Endodermal cell (in vitro differentiated cells): ENCODE results near the gene SMURF2. TPM values are rescaled to one million over a fixed set of nuclear protein-coding genes. Genes with fewer than 3 reads are reported as not detected.
"Not testable (repeated sequence)": the region's sequence is repeated elsewhere in the genome, so short reads cannot be mapped to it uniquely, and the experiment has no call there.

Experiments
- DNase-seq: peaks from one replicate; pipeline ENCODE4 v3.0.0-alpha.2; 2017
- H3K27ac ChIP-seq: 2 replicates; pipeline ENCODE4 v1.5.1; 2013; ENCODE audit warnings: mild to moderate bottlenecking, low read depth, low read length, moderate library complexity
- H3K27me3 ChIP-seq: 2 replicates; pipeline ENCODE4 v1.6.1; 2013; ENCODE audit warnings: mild to moderate bottlenecking, low read length, moderate library complexity; ENCODE audit not compliant: insufficient read depth, control insufficient read depth, poor library complexity, severe bottlenecking
- H3K36me3 ChIP-seq: 2 replicates; pipeline ENCODE4 v1.7.0; 2013; ENCODE audit warnings: mild to moderate bottlenecking, low read length, moderate library complexity; ENCODE audit not compliant: control insufficient read depth, insufficient read depth
- H3K4me1 ChIP-seq: one replicate; pipeline ENCODE4 v1.7.0; 2013; ENCODE audit warnings: low read length; ENCODE audit not compliant: control insufficient read depth, insufficient read depth
- H3K4me3 ChIP-seq: 2 replicates; pipeline ENCODE4 v1.5.1; 2013; ENCODE audit warnings: mild to moderate bottlenecking, low read length, moderate library complexity
- H3K9ac ChIP-seq: 2 replicates; pipeline ENCODE4 v1.6.1; 2013; ENCODE audit warnings: mild to moderate bottlenecking, low read length, moderate library complexity; ENCODE audit not compliant: poor library complexity, severe bottlenecking; ENCODE audit errors: extremely low read depth
- H3K9me3 ChIP-seq: 2 replicates; pipeline ENCODE4 v1.6.1; 2013; ENCODE audit warnings: mild to moderate bottlenecking, low read length, moderate library complexity; ENCODE audit not compliant: control insufficient read depth
- H3K27ac Mint-ChIP-seq: 2 replicates; pipeline ENCODE4 v1.8.0; 2020; ENCODE audit warnings: mixed read lengths
- H3K27me3 Mint-ChIP-seq: 2 replicates; pipeline ENCODE4 v1.8.0; 2021; ENCODE audit warnings: mild to moderate bottlenecking, mixed read lengths; ENCODE audit not compliant: insufficient read depth
- H3K36me3 Mint-ChIP-seq: 2 replicates; pipeline ENCODE4 v1.8.0; 2020; ENCODE audit warnings: low read depth, mixed read lengths
- H3K4me1 Mint-ChIP-seq: 2 replicates; pipeline ENCODE4 v1.8.0; 2020; ENCODE audit warnings: mixed read lengths
- H3K4me3 Mint-ChIP-seq: 2 replicates; pipeline ENCODE4 v1.8.0; 2020; ENCODE audit warnings: mild to moderate bottlenecking, moderate library complexity, mixed read lengths
- H3K9me3 Mint-ChIP-seq: 2 replicates; pipeline ENCODE4 v1.8.0; 2020; ENCODE audit warnings: mild to moderate bottlenecking, mixed read lengths
- WGBS, 2 experiments: methylation state at CpG; one replicate each; pipeline versions ENCODE4 v1.1.5 to v1.1.7; 2013; ENCODE audit warnings: missing lambda C conversion rate in 2 of 2, mixed read lengths in 1 of 2; ENCODE audit not compliant: insufficient coverage in 1 of 2, insufficient read length in 1 of 2; 5-methylcytosine and 5-hydroxymethylcytosine counted together
- total RNA-seq, 2 donors: library from RNA; stranded (reverse); fragmentation: NEBNext Ultra II Directional in 1 of 2; extraction: Animal tissue kit (Norgen Biotek cat#: 25700) in 1 of 2; gene quantifications; 2 replicates in 1 of 2; 3 replicates in 1 of 2; pipeline ENCODE4 v1.2.1, GENCODE V29; 2021
- TF ChIP-seq, protein P1 (sequence below): fragments of 200-600 bp; sonication (generic); conservative IDR thresholded peaks from 2 replicates; pipeline ENCODE4 v1.5.0; 2021; ENCODE audit warnings: antibody characterized with exemption, mild to moderate bottlenecking

The SMURF2 gene
- total RNA-seq, 2 donors from 2014 or later: 33.6 to 34.1 TPM

DNA sequence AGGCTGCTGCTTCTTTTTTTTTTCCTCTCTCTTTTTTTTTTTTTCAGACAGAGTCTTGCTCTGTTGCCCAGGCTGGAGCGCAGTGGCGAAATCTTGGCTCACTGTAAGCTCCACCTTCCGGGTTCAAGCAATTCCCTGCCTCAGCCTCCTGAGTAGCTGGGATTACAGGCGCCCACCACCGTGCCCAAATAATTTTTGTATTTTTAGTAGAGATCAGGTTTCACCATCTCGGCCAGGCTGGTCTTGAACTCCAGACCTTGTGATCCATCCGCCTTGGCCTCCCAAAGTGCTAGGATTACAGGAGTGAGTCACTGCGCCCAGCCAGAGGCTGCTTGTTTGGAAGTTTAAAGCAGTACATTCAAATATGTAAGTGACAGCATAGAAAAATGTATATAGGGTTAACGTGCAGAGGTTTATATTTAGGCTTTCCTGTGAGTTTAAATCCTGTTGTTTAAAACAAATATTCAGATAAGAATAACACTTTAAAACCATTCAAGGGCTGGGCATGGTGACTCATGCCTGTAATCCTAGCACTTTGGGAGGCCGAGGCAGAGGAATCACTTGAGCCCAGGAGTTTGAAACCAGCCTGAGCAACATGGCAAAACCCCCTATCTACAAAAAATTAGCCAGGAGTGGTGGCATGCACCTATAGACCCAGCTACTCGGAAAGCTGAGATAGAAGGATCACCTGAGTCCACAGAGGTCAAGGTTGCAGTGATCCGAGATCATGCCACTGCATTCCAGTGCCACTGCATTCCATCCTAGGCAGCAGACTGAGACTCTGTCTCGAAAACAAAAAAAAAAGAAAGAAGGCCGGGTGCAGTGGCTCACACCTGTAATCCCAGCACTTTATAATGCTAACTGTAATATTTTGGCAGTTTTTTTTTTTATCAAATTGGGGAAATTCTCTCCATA, 6.0 kb upstream of the SMURF2 start:
- not testable (repeated sequence) for DNase-seq, H3K9me3 ChIP-seq, H3K27ac ChIP-seq, H3K4me1 Mint-ChIP-seq, H3K9me3 Mint-ChIP-seq, H3K9ac ChIP-seq, H3K27me3 ChIP-seq, H3K4me3 ChIP-seq, H3K36me3 Mint-ChIP-seq, H3K27ac Mint-ChIP-seq, H3K27me3 Mint-ChIP-seq, H3K4me3 Mint-ChIP-seq, H3K4me1 ChIP-seq, H3K36me3 ChIP-seq
- 92 to 93% methylated on average over 8 to 13 of the region's 14 CpGs for WGBS, 2 experiments

DNA sequence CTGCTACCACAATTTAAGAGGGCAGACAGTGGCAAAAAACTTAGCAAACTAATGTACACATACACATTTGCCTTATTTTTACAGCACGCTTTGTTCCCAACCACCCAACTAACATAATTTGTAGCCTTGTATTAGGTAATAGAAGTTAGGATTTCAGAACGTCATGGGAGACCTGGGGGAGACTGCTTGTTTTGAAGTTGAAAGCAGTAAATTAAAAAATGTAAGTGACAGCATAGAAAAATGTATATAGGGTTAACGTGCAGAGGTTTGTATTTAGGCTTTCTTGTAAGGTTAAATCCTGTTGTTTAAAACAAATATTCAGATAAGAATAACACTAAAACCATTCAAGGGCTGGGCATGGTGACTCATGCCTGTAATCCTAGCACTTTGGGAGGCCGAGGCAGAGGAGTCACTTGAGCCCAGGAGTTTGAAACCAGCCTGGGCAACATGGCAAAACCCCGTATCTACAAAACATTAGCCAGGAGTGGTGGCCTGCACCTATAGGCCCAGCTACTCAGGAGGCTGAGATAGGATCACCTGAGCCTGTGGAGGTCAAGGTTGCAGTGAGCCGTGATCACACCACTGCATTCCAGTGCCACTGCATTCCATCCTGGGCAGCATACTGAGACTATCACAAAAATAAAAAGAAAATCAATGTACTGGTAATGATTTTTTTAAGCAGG, 2.3 kb upstream of the SMURF2 start:
- H3K4me1 Mint-ChIP-seq: peaks cover 11% of the 10 kb centered on the region
- not testable (repeated sequence) for H3K4me3 ChIP-seq, H3K27me3 Mint-ChIP-seq, H3K4me1 ChIP-seq, H3K27ac Mint-ChIP-seq, H3K9me3 ChIP-seq, H3K36me3 Mint-ChIP-seq, H3K27me3 ChIP-seq, H3K4me3 Mint-ChIP-seq, H3K36me3 ChIP-seq, H3K9me3 Mint-ChIP-seq, H3K27ac ChIP-seq, H3K9ac ChIP-seq
- WGBS, 2 experiments: 79 to 86% methylated on average over 4 to 6 of the region's 6 CpGs
- DNase-seq: peak; percentile 56

DNA sequence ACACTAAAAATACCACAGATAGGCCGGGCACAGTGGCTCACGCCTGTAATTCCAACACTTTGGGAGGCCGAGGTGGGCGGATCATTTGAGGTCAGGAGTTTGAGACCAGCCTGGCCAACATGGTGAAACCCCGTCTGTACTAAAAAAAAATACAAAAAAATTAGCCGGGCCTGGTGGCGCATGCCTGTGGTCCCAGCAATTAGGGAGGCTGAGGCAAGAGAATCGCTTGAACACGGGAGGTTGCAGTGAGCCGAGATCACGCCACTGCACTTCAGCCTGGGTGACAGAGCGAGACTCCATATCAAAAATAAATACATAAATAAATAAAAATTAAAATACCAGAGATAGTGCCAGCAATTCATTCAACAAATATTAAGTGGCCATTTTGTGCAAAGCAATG, 1.7 kb upstream of the SMURF2 start:
- 87 to 97% methylated on average over 8 to 12 of the region's 12 CpGs for WGBS, 2 experiments
- H3K27me3 ChIP-seq, H3K9me3 ChIP-seq, H3K27ac Mint-ChIP-seq, H3K36me3 Mint-ChIP-seq, H3K4me3 Mint-ChIP-seq, DNase-seq, H3K9ac ChIP-seq, H3K4me3 ChIP-seq, H3K27ac ChIP-seq, H3K36me3 ChIP-seq, H3K27me3 Mint-ChIP-seq, H3K9me3 Mint-ChIP-seq, H3K4me1 ChIP-seq: not testable (repeated sequence)
- H3K4me1 Mint-ChIP-seq: peaks cover 12% of the 10 kb centered on the region

DNA sequence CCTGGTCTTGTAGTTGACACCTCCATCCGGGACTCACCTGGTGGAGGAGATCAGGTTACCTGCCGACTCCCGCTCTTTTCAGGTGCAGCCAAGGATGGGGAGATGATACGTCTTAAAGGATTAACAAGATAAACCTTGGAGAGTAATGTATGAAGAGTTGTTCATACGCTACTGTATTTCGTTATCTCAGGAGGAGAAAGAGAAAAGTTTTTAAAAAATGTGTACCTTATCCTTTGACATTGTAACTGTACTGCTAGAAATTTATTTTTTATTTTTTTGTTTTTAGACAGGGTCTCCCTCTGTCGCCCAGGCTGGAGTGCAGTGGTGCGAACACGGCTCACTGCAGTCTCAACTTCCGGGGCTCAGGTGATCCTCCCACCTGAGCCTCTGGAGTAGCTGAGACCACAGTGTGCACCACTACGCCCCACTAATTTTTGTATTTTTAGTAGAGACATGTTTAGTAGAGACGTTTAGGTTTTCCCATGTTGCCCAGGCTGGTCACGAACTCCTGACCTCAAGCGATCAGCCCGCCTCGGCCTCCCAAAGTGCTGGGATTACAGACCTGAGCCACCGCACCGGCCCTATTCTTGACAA, 764 bp upstream of the SMURF2 start:
- Mint-ChIP-seq H3K9me3 (no peaks in the 10 kb centered on the region), H3K36me3 (no peaks in the 10 kb centered on the region), H3K27me3 (no peaks in the 10 kb centered on the region), H3K27ac (peak overlapping the region; percentile 91), H3K4me1 (peaks cover 12% of the 10 kb centered on the region), H3K4me3 (peak overlapping the region; percentile 98)
- WGBS, 2 experiments: 61 to 64% methylated on average over 15 to 18 of the region's 18 CpGs
- Histone ChIP-seq H3K27ac (no peak overlapping the region), H3K4me3 (peak overlapping the region; percentile 73), H3K36me3 (no peaks in the 10 kb centered on the region), H3K27me3 (no peaks in the 10 kb centered on the region), H3K4me1 (no peaks in the 10 kb centered on the region), H3K9ac (peak overlapping the region; percentile 37), H3K9me3 (no peaks in the 10 kb centered on the region)
- DNase-seq: no peak
- TF ChIP-seq, protein P1, sequence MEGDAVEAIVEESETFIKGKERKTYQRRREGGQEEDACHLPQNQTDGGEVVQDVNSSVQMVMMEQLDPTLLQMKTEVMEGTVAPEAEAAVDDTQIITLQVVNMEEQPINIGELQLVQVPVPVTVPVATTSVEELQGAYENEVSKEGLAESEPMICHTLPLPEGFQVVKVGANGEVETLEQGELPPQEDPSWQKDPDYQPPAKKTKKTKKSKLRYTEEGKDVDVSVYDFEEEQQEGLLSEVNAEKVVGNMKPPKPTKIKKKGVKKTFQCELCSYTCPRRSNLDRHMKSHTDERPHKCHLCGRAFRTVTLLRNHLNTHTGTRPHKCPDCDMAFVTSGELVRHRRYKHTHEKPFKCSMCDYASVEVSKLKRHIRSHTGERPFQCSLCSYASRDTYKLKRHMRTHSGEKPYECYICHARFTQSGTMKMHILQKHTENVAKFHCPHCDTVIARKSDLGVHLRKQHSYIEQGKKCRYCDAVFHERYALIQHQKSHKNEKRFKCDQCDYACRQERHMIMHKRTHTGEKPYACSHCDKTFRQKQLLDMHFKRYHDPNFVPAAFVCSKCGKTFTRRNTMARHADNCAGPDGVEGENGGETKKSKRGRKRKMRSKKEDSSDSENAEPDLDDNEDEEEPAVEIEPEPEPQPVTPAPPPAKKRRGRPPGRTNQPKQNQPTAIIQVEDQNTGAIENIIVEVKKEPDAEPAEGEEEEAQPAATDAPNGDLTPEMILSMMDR: no peak
